Mucosa of rectum (tissue), 2 donors: ENCODE measurements around the gene CMKLR1.

Source experiments
- H3K27ac ChIP-seq, 2 donors: one replicate each; pipeline ENCODE4 v1.7.0; 2013; ENCODE audit warnings: inconsistent platforms in 2 of 2, low read depth in 2 of 2, low read length in 2 of 2
- H3K27me3 ChIP-seq, 2 donors: one replicate each; pipeline ENCODE4 v1.7.0; 2013; ENCODE audit warnings: low read length in 2 of 2; ENCODE audit not compliant: control insufficient read depth in 2 of 2, insufficient read depth in 2 of 2
- H3K36me3 ChIP-seq, 2 donors: one replicate each; pipeline ENCODE4 v1.7.0; 2013; ENCODE audit warnings: low read length in 2 of 2; ENCODE audit not compliant: control insufficient read depth in 2 of 2, insufficient read depth in 2 of 2
- H3K4me1 ChIP-seq, 2 donors: one replicate each; pipeline ENCODE4 v1.7.0; 2013; ENCODE audit warnings: low read length in 2 of 2, mild to moderate bottlenecking in 1 of 2; ENCODE audit not compliant: control insufficient read depth in 2 of 2, insufficient read depth in 2 of 2
- H3K4me3 ChIP-seq, 2 donors: one replicate each; pipeline ENCODE4 v1.7.0; 2013; ENCODE audit warnings: low read length in 2 of 2
- H3K9ac ChIP-seq, 2 donors: one replicate each; pipeline ENCODE4 v1.7.0; 2013; ENCODE audit warnings: low read length in 2 of 2, low read depth in 1 of 2, mild to moderate bottlenecking in 1 of 2
- H3K9me3 ChIP-seq, 2 donors: one replicate each; pipeline ENCODE4 v1.7.0; 2013; ENCODE audit warnings: low read length in 2 of 2; ENCODE audit not compliant: control insufficient read depth in 2 of 2
- donor health status: healthy.
- donor health status: Normal muscosa, but diverticular disease.

Gene CMKLR1

DNA sequence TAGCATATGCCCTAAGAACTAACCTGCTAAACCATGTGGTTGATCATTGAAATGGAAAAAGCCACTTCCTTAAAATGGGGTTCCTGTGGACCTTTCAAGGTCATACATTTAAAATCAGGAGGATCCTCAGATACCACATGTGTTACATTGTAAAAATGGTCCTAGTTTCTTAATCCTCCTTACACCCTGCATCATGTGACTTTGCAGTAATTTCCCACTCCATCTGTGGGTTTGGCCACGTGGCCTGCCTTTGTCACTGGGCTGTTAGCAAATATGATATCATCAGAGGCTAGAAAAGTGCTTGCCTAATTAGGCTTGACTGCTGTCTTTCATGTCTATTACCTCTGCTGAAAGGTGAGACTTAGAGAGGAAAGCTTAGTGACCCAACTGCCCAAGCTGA, 70.7 kb downstream of the CMKLR1 start:
- no peak overlapping the region for H3K27ac ChIP-seq
- no peak overlapping the region for H3K4me3 ChIP-seq
- no peaks in the 10 kb centered on the region for H3K36me3 ChIP-seq
- H3K9ac ChIP-seq: no peak overlapping the region
- no peaks in the 10 kb centered on the region for H3K4me1 ChIP-seq
- no peaks in the 10 kb centered on the region for H3K27me3 ChIP-seq
- H3K9me3 ChIP-seq: no peaks in the 10 kb centered on the region

DNA sequence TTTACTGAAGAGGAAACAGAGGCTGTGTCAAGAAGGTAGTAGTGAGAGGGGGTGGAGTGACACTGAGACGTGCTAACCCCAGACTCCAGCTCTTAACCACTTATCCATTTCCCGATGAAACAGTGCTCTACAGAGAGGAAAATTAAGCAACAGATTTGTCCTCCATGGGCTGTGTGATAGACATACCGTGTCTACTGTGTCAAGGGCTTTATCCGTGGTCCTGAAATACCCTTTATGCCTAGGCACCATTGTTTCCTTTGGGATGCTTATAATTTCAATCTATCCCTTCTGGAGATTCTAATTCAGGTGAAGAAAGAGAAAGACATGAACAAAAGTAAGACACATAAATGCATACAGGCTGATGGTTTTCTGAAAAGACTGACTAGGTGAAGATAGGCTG, 71.7 kb downstream of the CMKLR1 start:
- no peak overlapping the region for H3K9ac ChIP-seq
- no peaks in the 10 kb centered on the region for H3K36me3 ChIP-seq
- H3K27me3 ChIP-seq: no peaks in the 10 kb centered on the region
- no peaks in the 10 kb centered on the region for H3K9me3 ChIP-seq
- no peaks in the 10 kb centered on the region for H3K4me1 ChIP-seq
- no peak overlapping the region for H3K27ac ChIP-seq
- H3K4me3 ChIP-seq: no peak overlapping the region

DNA sequence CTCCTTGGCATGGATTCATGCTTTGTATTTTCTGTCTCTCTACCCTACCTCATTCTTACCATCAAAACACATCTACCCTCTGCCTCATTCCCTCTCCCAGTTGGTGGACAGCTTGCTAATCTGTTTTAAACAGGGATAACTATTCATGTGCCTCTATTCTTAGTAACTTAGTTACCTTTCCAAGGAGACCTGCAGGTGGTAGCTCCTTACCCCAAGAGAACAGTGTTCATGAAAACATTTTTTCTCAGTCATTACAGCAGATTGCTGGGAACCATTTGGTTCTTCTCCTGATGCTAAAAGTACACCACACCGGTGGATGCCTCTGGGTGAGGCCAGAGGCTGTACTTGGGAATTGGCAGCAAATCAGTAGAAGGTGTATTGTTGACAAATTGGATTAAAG, 73.0 kb downstream of the CMKLR1 start:
- no peaks in the 10 kb centered on the region for H3K4me1 ChIP-seq

DNA sequence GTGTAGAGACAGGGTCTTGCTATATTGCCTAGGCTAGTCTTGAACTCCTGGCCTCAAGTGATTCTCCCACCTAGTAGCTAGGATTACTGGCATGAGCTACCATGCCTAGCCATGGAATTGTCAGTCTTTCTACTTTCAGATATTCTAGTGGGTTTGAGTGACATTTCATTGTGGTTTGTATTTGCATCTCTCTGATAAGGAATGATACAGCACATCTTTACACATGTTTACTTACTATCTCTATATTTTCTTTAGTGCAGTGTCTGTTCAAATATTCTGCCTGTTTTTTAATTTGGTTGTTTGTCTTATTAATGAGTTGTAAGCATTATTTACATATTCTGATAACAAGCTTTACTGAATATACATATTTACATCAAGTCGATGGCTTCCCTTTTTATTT, 73.6 kb downstream of the CMKLR1 start:
- Histone ChIP-seq H3K4me1 (no peaks in the 10 kb centered on the region), H3K4me3 (no peak overlapping the region), H3K9me3 (peaks cover 0 to 5% of the 10 kb centered on the region in 2 donors), H3K36me3 (no peaks in the 10 kb centered on the region), H3K27me3 (no peaks in the 10 kb centered on the region), H3K9ac (no peak overlapping the region), H3K27ac (no peak overlapping the region)

More for the DNA sequence above, 73.0 kb downstream of the CMKLR1 start:
- no peak overlapping the region for H3K27ac ChIP-seq
- H3K36me3 ChIP-seq: no peaks in the 10 kb centered on the region
- H3K4me3 ChIP-seq: no peak overlapping the region
- no peaks in the 10 kb centered on the region for H3K27me3 ChIP-seq
- peaks cover 0 to 5% of the 10 kb centered on the region in 2 donors for H3K9me3 ChIP-seq
- H3K9ac ChIP-seq: no peak overlapping the region

DNA sequence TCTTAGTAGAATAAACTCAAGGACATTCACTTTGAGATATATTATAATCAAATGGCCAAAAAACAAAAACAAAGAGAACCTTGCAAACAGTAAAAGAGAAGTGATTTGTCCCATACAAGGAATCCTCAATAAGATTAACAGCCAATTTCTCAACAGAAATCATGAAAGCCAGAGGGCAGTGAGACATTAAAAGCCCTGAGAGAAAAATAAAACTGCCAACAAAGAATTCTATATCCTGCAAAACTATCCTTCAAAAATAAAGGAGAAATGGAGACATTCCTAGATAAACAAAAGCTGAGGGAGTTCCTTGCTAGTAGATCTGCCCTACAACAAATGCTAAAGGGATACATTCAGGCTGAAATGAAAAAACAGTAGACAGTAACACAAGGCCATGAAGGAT, 78.1 kb downstream of the CMKLR1 start:
- no peak overlapping the region for H3K27ac ChIP-seq
- no peak overlapping the region for H3K9ac ChIP-seq
- H3K9me3 ChIP-seq: peaks cover 2 to 5% of the 10 kb centered on the region in 2 donors
- H3K4me3 ChIP-seq: no peak overlapping the region
- no peaks in the 10 kb centered on the region for H3K4me1 ChIP-seq
- H3K27me3 ChIP-seq: no peaks in the 10 kb centered on the region
- no peaks in the 10 kb centered on the region for H3K36me3 ChIP-seq

DNA sequence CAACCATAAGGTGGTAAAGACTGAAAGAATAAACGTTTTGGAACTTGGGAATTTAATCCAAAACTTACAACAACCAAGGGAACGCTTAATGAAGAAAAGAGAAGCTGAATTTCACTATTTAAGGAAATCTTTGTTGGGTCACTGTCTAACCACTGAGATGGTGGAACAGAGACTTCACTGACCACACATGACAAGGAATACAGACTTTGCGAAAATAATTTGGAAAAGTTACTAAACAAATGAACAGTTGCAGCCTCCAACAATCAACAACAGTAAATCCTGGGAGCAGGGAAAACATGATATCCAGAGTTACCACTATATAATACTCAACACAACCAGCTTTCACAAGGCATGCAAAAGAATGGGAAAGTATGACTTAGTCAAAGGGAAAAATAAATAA, 79.1 kb downstream of the CMKLR1 start:
- Histone ChIP-seq H3K27ac (no peak overlapping the region), H3K9ac (no peak overlapping the region)

DNA sequence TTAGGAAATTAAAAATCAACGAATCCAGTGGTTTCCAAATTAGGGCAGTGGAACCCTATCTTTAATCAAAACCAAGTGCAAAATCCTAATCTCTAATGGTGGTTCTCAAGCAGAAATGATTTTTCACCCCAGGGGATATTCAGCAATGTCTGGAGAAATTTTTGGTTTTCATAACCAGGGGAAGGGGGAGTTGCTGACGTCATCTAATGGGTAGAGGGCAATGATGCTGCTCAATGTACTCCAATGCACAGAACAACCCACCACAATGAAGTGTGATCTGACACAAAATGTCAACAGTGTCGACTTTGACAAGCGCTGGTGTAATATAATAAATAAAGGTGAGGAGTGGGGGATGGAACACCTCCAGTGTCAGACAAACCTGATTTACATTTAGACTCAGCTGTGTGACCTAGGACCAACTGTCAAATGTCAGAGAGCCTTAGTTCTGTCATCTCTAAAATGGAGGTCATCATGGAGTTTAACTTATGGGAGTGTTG, 81.5 kb downstream of the CMKLR1 start:
- H3K9me3 ChIP-seq: peaks cover 2 to 5% of the 10 kb centered on the region in 2 donors
- H3K36me3 ChIP-seq: no peaks in the 10 kb centered on the region
- no peak overlapping the region for H3K4me3 ChIP-seq
- H3K9ac ChIP-seq: no peak overlapping the region
- H3K27ac ChIP-seq: no peak overlapping the region
- H3K4me1 ChIP-seq: no peaks in the 10 kb centered on the region
- no peaks in the 10 kb centered on the region for H3K27me3 ChIP-seq

More for the DNA sequence above, 79.1 kb downstream of the CMKLR1 start:
- H3K9me3 ChIP-seq: peaks cover 2 to 5% of the 10 kb centered on the region in 2 donors
- H3K36me3 ChIP-seq: no peaks in the 10 kb centered on the region
- no peaks in the 10 kb centered on the region for H3K4me1 ChIP-seq
- H3K27me3 ChIP-seq: no peaks in the 10 kb centered on the region
- no peak overlapping the region for H3K4me3 ChIP-seq

DNA sequence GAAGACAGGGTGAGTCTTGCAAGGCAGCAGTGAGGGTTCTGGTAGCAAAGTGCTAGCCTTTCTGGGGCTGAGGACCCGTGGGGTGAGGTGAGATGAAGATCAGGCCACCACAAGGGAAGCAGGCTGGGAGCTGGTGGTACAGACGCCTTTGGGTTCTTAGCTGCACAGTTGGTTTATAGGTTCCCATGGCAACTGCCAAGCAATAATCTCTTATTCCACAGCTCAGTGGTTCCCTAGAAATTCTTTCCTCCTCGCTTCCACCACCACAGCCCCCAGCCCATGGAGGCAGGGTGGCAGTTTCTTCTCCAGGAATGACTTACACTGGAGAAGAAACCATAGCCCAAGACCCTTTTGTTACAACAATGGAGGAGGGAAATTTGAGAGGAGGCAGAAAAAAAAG, 82.1 kb downstream of the CMKLR1 start:
- Histone ChIP-seq H3K4me1 (no peaks in the 10 kb centered on the region), H3K4me3 (no peak overlapping the region), H3K27me3 (no peaks in the 10 kb centered on the region), H3K9ac (no peak overlapping the region), H3K9me3 (peaks cover 2 to 5% of the 10 kb centered on the region in 2 donors), H3K36me3 (no peaks in the 10 kb centered on the region), H3K27ac (no peak overlapping the region)

DNA sequence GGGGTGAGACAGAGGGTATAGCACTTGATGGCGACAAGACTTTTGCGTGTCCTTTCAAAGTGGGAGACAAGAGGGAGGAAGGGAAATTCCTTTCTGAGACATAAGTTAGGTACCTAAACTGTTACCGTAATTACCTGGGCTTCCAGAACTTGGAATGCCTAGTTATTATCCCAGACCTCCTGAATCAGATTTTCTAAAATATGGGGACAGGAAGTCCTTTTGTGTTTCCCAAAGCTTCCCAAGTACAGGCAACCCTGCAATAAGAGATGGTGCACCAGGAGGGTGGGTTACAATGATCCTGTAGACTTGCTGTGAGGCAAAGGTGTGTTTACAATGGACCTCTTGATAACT, 83.9 kb downstream of the CMKLR1 start:
- Histone ChIP-seq H3K9me3 (peaks cover 0 to 2% of the 10 kb centered on the region in 2 donors), H3K4me1 (no peaks in the 10 kb centered on the region), H3K4me3 (no peak overlapping the region), H3K9ac (no peak overlapping the region), H3K27ac (no peak overlapping the region), H3K27me3 (no peaks in the 10 kb centered on the region), H3K36me3 (no peaks in the 10 kb centered on the region)

DNA sequence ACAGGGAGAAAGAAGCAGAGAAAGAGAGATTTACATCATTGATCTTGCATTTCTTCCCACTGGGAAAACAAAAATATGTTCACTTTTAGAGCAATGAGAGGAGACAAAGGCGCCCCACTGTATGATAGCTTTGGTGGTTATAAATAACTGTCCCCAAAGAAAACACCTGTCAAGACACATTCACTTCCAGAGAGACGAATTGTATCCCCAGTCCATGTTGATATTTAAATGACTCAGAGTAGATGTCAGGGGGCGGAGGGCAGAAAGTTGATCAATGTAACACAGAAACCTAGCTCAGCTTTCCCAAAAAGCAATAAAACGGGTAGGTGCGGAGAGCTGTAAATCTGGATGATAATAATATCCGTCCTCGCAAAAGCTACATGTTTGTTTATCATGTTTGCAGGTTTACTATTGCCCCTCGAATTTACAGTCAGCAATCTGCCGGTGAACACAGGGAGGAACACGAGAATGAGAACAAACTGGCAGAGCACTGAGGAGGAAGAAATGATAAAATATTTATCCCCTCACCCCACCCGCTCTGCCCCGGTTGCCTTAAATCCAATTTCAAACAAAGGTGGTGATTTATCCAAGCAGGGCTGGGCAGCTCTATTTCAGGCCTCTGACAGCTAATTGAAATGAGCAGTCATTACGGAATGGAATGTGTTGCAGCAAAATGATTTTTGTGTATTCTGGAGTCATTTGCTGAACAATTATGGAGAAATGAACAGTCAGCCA, 84.4 kb downstream of the CMKLR1 start:
- no peaks in the 10 kb centered on the region for H3K27me3 ChIP-seq
- no peak overlapping the region for H3K4me3 ChIP-seq
- H3K27ac ChIP-seq: no peak overlapping the region
- H3K9me3 ChIP-seq: no peaks in the 10 kb centered on the region
- H3K9ac ChIP-seq: no peak overlapping the region
- H3K36me3 ChIP-seq: no peaks in the 10 kb centered on the region
- H3K4me1 ChIP-seq: no peaks in the 10 kb centered on the region
